LNCAP (cell line): Measurements from ENCODE around the gene CSMD2.

ENCODE experiments used
- TF ChIP-seq, protein P1 (sequence below): fragments of 450-650 bp; IDR thresholded peaks from 2 replicates; pipeline ENCODE4 v1.5.1; 2017; ENCODE audit warnings: mild to moderate bottlenecking

Gene CSMD2

DNA sequence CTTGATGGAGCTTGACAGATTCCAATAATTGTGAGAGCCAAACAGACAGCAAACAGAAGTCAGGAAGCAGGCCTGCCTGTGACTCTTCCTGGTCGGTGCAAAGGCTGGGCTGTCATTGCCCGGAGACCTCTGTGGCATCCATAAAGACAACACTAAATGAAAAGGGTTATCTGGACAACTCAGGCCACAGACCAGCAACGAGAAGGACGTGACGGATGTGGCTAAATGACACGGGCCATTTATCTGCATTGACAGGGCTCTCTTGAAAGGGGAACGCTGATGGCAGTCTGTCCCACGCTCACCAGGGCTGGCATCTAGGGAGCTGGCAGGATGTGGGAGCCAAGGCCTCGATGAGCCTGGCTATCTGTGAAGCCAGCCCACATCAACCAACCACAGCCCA is 266.1 kb downstream of the CSMD2 start:
- TF ChIP-seq, protein P1, sequence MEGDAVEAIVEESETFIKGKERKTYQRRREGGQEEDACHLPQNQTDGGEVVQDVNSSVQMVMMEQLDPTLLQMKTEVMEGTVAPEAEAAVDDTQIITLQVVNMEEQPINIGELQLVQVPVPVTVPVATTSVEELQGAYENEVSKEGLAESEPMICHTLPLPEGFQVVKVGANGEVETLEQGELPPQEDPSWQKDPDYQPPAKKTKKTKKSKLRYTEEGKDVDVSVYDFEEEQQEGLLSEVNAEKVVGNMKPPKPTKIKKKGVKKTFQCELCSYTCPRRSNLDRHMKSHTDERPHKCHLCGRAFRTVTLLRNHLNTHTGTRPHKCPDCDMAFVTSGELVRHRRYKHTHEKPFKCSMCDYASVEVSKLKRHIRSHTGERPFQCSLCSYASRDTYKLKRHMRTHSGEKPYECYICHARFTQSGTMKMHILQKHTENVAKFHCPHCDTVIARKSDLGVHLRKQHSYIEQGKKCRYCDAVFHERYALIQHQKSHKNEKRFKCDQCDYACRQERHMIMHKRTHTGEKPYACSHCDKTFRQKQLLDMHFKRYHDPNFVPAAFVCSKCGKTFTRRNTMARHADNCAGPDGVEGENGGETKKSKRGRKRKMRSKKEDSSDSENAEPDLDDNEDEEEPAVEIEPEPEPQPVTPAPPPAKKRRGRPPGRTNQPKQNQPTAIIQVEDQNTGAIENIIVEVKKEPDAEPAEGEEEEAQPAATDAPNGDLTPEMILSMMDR, result no peak

GRCh38 chr1:33898406-33898805 is 266.6 kb downstream of the CSMD2 start:
- TF ChIP-seq, protein P1, result no peak

DNA sequence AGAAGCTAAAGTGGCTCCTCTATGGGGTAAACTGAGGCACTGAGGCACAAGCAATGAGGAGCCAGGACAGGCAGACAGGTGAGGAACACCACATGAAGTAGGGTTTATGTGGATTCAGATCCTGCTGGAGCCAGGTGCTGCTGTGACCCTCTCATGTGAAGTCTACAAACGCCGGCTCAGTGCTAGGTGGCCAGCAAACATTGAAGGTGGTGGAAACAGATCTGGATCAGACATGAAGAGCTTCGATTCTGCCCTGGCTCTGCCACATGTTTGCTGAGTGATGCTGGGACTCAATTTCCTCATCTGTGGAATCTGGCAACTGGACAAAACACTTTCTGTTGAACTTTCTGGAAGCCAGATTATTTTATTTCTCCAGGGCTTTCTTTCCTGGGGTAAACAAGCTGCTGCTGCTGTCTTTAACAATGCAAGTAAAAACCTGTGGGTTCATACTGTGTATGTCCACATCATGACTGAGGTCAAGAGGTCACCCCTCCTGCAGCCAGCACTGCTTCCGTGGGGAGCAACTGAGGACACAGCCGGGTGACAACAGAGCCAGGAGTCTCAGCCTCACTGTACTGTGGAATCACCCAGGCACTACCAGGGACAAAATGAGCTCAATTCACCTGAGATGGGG is 267.8 kb downstream of the CSMD2 start:
- TF ChIP-seq, protein P1, result no peak

- TF ChIP-seq, protein P1, result no peak
Observed at GRCh38 chr1:33895976-33896375, 269.1 kb downstream of the CSMD2 start.

DNA sequence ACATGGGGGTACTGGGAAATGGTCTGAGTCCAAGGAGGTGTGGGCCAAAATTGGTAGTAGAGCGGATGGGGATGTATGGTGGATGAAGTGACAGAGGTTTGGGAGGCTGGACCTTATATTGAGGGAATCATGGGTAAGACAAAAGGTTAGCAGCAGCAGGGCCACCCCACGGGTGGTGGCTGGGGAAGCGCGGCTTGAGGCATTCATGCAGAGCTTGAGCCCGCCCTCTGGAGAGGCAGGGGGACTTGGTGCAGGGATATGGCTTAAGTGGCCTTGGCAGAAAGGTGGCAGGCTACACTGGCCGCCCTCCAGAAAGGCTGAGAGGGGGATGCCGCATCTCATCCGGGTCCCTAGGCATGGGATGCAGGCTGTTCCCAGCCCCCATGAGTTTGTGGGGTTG is 269.6 kb downstream of the CSMD2 start:
- TF ChIP-seq, protein P1, result no peak

GRCh38 chr1:33893147-33893830 is 271.7 kb downstream of the CSMD2 start:
- TF ChIP-seq, protein P1, result no peak

GRCh38 chr1:33886496-33886895 is 278.5 kb downstream of the CSMD2 start:
- TF ChIP-seq, protein P1, result no peak
